GM19193 (cell line): ENCODE results near the gene IL5RA.
A peak's percentile ranks its signal among the peaks of the same experiment; 100 is the strongest.

Source experiments
- POLR2A ChIP-seq: IDR thresholded peaks from 4 replicates; pipeline ENCODE4 v1.6.1; 2011; ENCODE audit not compliant: insufficient read depth, insufficient read length; ENCODE audit errors: extremely low read depth

Gene IL5RA, protein sequence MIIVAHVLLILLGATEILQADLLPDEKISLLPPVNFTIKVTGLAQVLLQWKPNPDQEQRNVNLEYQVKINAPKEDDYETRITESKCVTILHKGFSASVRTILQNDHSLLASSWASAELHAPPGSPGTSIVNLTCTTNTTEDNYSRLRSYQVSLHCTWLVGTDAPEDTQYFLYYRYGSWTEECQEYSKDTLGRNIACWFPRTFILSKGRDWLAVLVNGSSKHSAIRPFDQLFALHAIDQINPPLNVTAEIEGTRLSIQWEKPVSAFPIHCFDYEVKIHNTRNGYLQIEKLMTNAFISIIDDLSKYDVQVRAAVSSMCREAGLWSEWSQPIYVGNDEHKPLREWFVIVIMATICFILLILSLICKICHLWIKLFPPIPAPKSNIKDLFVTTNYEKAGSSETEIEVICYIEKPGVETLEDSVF

DNA sequence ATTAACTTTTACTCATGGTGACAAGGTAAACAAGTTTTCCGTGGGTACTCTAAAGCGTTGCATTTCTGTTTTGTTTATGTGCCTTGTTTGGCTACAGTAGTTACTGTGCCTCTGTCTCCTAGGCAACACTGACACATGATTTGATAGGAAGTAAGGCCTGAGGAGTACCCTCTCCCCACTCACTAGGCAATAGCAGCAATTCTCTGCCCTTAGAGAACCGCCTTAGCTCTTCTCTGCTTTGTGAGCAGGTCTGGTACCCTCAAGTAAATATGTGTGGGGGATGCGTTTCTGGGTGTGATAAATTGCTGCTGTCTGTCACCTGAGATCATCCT, at the start of gene IL5RA:
TSS of gene IL5RA (minus strand) at position 76 of the 332 bp plus-strand sequence. CDS start 5,390 bp downstream, outside the sequence.
- no peak for TF ChIP-seq POLR2A

DNA sequence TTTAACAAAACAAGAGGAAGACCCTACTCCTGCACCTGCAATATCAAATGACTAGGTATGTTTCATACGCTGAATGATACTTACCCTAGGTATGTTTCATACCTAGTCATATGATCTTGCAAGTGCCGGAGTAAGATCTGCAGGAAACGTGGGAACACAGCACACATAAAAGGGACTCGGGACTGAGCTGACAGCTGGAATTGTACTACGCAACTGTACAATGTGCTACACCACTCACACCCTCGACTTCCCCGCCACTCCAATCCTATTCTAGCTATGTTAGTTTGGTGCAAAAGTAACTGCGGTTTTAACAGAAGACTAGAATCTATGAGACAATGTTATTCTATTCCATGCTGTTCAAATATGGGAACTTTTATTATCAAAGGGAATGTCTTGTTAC, 47.3 kb upstream of the IL5RA start:
- no peak for TF ChIP-seq POLR2A

DNA sequence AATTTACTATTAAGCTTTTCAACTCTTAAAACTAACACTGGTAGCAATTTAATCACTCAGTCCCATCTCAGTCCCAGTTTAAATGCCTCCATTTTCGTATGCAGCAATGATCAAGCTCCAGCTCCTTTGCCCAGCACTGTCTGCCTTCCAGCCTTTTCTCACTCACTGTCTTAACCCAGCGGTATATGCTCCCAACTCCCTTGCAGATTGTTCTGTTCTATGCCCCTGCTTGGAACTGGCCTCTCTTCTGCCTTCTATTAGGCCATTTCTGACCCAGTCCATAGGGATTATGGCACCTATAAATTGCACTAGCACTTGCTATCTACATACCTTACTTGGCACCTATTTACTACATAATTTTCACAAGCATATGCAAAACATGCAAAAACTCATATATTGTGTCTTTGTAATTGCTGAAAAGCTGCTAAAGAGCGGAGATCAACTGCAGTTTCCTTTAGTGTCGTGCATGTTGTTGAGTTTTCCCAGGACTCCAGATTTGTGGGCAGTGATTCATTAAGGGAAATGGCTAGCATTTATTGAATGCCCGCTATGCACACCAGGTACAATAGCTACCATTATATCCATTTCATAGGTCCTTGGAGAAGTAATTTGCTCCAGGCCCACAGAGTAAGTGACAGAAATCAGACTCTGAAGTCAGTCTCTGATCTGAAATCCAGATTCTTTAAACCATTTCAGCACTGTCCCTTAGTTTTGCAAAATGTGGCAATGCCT, 44.9 kb upstream of the IL5RA start:
- TF ChIP-seq POLR2A, result no peak

DNA sequence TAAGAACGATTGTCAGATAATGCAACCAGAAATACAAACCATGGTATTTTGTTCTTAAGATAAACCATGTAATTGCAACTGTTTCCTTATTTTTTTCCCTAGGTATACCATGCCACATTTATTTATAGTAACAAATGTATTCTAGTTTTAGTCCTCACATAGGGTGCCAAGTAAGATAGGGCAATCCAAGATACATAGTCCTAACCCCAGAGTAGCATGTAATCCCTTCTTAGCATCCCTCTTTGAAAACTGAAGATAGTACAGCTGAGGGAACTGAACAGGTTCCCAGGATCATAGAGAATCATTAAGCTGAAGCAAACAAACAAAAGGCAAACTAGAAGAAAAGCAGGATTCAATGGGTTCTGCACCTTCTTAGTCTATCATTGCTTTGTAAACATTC, 41.3 kb upstream of the IL5RA start:
- TF ChIP-seq POLR2A, result no peak

DNA sequence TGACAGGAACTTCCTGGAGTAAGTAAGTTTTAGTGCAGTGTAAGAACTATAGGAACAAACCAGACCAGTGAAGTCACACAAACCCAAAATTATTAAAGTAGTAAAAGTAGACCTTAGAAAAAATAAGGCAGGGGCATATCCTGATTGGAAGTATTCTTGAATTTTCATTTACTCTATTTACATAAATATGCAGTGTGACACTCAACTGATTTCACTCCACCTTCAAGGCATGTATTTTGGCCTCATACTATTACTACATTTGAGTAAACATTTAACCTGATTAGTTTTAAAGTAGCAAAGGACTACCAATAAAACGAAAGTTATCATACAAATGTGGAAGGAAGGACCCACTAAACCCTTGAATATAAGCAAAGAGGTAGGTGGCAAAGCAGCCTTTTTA, 39.4 kb upstream of the IL5RA start:
- no peak for TF ChIP-seq POLR2A

DNA sequence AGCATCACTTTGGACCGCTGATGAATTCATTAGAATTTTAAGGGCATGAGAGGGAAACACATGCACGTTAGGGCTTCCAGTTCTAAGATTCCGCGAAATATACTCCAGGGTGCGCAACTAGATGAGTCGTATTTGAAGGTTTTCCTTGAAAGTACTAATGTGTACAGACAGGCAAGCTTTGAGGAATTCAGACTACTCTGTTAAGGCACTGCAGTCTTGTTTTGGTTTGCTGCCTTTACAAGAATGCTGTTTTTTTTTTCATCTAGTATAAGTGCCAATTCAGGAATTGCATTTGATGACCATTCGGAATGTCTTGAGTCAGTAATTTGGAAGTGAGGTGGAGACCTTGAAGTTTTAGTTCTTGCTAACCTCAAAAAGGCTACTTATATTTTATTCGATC, 35.7 kb upstream of the IL5RA start:
- no peak for TF ChIP-seq POLR2A

DNA sequence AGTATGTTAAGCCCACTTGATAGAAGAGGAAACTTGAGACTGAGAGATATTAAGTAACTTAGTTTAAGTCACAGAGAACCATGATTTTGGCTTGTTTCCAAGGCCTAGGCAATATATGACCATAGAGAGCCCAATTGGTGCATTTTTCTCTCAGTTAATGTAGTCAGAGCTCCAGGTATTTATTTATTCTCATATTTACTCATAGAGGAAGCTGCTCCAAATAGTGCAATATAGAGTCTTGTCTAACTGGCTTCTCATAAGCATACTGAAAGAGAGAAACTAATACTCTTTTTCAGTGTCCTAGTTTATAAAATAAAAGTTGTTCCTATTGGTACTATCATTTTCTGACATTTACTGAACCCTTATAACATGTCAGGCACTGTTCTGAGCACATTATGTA, 31.8 kb upstream of the IL5RA start:
- TF ChIP-seq POLR2A, result no peak

DNA sequence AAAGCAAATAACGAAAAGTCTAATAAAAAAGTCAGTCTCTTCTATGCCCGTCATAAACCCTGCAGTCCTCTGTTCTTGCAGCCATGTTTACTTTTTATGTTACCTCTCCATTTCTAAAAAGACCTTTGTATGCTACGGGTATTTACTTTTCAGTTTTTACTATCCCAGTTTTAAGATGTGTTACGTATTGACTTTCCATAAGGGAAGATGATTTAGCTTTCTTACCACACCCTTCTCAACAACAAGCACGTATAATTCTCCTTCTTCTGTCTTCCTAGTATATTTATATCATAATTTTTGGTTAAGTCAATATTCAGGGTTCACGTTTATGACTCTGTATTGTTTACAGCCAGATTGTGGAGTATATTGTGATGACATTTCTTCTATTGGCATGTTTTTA, 27.4 kb upstream of the IL5RA start:
- no peak for TF ChIP-seq POLR2A

DNA sequence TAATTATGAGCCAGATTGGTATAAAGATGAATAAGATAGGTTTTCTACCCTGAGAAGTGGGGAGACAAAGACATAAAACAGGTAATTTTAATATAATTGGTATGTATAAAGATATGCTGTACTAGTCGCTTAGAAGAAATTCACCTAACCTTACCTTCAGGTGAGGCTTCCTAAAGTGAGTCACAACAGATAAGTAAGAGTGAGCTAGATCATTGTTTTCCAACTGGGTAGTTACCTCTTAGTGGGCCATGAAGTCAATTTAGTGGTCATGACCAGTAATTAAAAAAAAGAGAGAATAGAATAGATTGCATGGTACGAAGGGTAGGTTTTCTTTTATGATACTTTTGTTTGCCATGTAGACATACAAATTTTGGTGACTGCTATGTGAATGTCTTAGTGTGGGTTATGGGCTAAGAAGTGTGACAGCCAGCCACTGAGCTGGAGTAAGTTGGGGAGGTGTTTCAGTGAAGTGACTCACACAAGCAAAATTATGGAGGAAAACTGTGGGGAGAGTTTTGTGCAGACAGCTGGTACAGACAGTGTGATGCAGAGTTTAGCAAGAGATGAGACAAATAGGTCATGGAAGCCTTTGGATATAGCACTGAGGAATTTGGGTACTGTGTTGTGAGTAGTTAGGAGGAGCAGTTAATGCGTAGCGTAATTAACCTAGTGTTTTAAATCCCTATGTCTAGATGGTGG, 24.7 kb upstream of the IL5RA start:
- TF ChIP-seq POLR2A, result no peak

DNA sequence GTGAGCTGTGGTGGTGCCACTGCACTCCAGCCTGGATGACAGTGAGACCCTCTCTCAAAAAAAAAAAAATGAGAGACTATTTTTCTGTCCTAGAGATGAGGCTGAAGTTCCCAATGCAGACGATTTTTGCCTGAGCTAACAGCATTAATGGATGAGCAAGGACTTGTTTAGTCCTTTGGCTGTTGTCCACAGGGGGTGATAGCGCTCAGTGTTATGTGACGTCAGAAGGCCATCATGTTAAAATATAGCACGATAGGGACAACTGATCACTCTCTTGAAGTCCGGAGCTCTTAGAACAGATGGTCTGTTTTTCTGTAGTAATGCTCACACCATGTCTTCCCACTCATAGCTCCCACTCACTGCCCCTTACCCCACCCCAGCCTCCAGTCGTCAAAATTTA, 23.3 kb upstream of the IL5RA start:
- TF ChIP-seq POLR2A, result no peak

DNA sequence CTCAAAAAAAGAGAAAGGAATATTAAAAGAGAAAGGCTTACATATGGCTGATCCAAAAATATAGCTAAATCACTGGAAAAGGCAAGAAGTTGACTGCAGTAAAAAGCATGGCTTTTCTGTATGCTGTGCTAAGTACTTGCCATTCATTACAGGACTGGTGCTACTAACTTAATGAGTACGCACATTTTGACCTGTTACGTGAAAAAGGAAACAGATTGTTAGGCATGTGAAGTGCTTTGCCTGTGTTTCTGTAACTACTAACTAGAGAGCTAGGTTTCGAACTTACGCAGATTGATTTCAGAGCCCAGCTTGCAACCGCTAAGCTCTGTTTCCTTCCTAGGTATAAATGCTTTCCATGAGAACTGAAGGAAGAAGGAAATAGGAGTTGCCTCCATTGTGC, 19.4 kb upstream of the IL5RA start:
- TF ChIP-seq POLR2A, result no peak

DNA sequence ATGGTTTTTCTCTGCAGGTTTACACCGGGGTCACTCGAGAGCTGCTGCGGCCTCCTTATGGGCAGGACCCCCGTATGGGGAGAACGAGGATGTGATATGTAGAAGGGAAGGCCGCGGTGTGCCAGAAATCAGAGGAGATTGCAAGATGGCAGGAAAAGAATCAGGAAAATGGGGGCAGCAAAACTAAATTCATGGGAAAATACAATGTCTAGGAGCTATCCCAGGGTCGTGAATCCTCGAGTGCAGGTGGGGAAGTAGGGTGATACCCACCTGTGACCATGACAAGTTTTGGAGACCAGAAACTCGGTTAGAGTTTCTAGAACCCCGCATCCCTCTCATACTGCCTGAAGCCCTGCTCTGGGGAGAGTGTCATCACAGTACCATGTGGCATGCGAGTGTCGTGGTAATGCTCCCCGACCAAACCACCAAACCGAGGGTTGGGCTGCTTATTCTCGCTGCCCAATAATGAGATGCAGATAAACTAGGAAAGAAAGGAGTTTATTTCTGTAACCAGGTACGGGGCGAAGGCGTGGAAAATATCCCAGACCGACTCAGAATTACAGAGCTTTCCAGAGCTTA, 17.3 kb upstream of the IL5RA start:
- TF ChIP-seq POLR2A, result no peak

DNA sequence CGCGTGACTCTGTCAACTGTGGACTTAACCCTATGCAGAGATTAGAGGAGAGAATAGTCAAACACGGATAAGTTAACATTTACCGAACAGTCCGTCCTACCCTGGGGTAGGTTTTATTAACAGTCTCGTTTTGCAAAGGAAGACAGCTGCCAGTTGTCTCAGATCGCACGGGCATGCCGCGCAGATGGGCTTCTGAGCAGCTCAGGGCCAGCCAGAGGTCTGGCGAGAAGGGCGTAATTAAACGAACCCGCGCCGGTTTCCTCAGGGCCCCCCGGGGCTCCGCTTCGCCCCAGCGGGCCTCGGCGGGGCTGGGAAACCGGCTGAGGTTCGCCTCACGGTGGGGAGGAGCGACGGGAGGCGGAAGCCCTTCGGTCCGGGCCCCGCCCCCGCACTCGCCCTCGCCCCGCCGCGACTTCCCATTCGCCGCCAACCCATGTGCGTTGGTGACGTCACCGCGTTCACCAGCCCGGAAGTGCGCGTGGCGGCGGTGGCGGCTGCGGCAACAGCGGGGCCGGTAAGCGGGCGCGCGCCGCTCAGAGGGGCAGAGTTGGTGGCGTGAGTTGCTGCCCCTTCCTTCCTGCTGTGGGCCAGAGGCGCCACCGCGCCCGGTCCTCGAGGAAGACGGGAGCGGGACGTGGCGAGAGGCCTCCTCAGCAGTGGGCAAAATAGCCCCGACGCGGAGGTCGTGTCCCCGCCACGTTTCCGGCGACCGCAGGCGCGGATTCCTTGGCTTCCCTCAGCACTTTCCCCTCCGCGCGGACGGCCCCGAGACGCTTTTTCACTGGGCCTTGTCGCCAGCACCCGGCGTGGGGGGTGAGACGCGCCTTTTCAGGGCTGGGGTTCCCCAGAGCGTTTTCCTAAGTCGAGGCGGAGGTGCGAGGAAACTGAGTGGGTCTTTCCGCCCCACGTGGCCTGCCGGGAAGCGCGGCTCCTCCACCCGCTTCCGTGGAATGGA, 16.6 kb upstream of the IL5RA start, which contains the start of gene TRNT1:
TSS of gene TRNT1 (plus strand) at position 464 of the 955 bp plus-strand sequence. CDS start 2,101 bp downstream, outside the sequence.
- peak; percentile 95 for TF ChIP-seq POLR2A

DNA sequence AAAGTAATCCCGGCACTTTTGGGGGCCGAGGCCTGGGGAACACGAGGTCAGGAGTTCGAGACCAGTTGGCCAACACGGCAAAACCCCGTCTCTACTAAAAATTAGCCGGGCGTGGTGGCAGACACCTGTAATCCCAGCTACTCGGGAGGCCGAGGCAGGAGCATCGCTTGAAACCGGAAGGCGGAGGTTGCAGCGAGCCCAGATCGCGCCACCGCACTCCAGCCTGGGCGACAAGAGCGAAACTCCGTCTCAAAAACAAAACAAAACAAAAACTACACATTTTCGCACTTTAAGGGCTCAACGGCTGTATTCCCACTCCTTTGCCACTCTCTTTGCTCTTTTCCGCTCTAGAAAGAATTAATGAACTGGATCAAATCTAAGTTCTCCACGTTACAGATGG, 15.8 kb upstream of the IL5RA start:
- no peak for TF ChIP-seq POLR2A
